Natural killer cell (primary cell): ENCODE measurements around the gene NAALADL2. TPM values are rescaled to one million over a fixed set of nuclear protein-coding genes. Genes with fewer than 3 reads are reported as not detected.

Source experiments
- ATAC-seq, 3 donors: fragments of 150-1000 bp in 2 of 3; fragments of 200-7000 bp in 1 of 3; cut with Tn5 transposase; 1 replicate in 1 of 3; 2 replicates in 2 of 3; pipeline ENCODE4 v1.10.0; 2021; ENCODE audit warnings: mild to moderate bottlenecking in 2 of 3, moderate library complexity in 2 of 3
- DNase-seq, 2 donors: peaks; one replicate each; pipeline versions ENCODE4 v3.0.0 to v3.0.0-alpha.2; 2013 to 2021; ENCODE audit warnings: mixed read lengths in 1 of 2
- H3K27ac ChIP-seq: one replicate; pipeline ENCODE4 v1.5.1; 2013; ENCODE audit warnings: mild to moderate bottlenecking, low read length
- H3K27me3 ChIP-seq: one replicate; pipeline ENCODE4 v1.6.1; 2013; ENCODE audit warnings: low read length; ENCODE audit not compliant: control insufficient read depth, insufficient read depth
- H3K36me3 ChIP-seq: one replicate; pipeline ENCODE4 v1.6.1; 2013; ENCODE audit warnings: low read length; ENCODE audit not compliant: control insufficient read depth, insufficient read depth
- H3K4me1 ChIP-seq: one replicate; pipeline ENCODE4 v1.6.1; 2013; ENCODE audit warnings: low read length; ENCODE audit not compliant: control insufficient read depth, insufficient read depth
- H3K4me3 ChIP-seq: one replicate; pipeline ENCODE4 v1.5.1; 2013; ENCODE audit warnings: low read length
- H3K9me3 ChIP-seq: one replicate; pipeline ENCODE4 v1.6.1; 2013; ENCODE audit warnings: low read length; ENCODE audit not compliant: control insufficient read depth, insufficient read depth
- H3K27ac Mint-ChIP-seq, 2 donors: one replicate each; pipeline ENCODE4 v1.8.0; 2022; ENCODE audit warnings: mild to moderate bottlenecking in 2 of 2, mixed read lengths in 2 of 2, moderate library complexity in 1 of 2
- H3K27me3 Mint-ChIP-seq, 2 donors: one replicate each; pipeline ENCODE4 v1.8.0; 2022; ENCODE audit warnings: low read depth in 2 of 2, mixed read lengths in 2 of 2
- H3K36me3 Mint-ChIP-seq: one replicate; pipeline ENCODE4 v1.8.0; 2022; ENCODE audit warnings: mixed read lengths
- H3K4me1 Mint-ChIP-seq, 2 donors: one replicate each; pipeline ENCODE4 v1.8.0; 2022; ENCODE audit warnings: mixed read lengths in 2 of 2
- H3K4me3 Mint-ChIP-seq: one replicate; pipeline ENCODE4 v1.8.0; 2022; ENCODE audit warnings: mild to moderate bottlenecking, moderate library complexity, mixed read lengths
- H3K9me3 Mint-ChIP-seq, 2 donors: one replicate each; pipeline ENCODE4 v1.8.0; 2022; ENCODE audit warnings: mixed read lengths in 2 of 2
- WGBS: methylation state at CpG from one replicate; pipeline ENCODE4 v1.1.7; 2013; ENCODE audit warnings: missing lambda C conversion rate; ENCODE audit not compliant: insufficient coverage; 5-methylcytosine and 5-hydroxymethylcytosine counted together
- intact Hi-C: fragments of 100-400 bp; cut with micrococcal nuclease; formaldehyde crosslinking; loops from one replicate; pipeline ENCODE4 v1.14.2; 2022
- total RNA-seq, 4 donors: library from RNA; stranded (reverse); fragments of 120-200 nt in 1 of 4; gene quantifications; one replicate each; pipeline versions ENCODE4 v1.2.3 to v1.2.4, GENCODE V29; 2013 to 2022
- TF ChIP-seq, protein P1 (sequence below): fragments of 200-600 bp; IDR thresholded peaks from one replicate; pipeline ENCODE4 v1.8.0; 2022; ENCODE audit warnings: antibody characterized with exemption

The NAALADL2 gene
- total RNA-seq, 3 donors from 2014 or later (not counting 1 experiment from before 2014, with no cell fraction given), result not detected

DNA sequence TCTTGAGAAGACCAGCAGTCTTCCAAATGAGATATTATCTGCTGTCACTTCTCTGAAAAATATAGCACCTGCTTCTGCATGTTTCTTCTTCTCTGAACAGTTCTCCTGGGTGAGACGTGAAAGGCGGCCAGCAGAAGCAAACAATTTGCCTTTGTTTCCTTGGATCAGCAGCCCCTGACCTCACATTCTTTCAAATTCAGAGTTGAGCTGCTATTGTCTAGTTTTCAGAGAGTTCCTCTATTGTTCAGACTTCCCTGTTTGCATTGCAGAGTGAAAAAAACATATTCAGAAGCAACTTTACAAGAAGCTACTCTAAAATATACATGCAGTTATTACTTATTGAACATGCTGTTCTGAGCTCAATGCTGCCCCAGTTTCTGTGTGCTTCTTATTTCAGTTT, 653.6 kb downstream of the NAALADL2 start:
- Mint-ChIP-seq H3K4me1 (no peaks in the 10 kb centered on the region), H3K4me3 (no peak overlapping the region), H3K9me3 (peaks cover 13 to 19% of the 10 kb centered on the region in 2 donors), H3K36me3 (no peaks in the 10 kb centered on the region), H3K27ac (no peak overlapping the region), H3K27me3 (no peaks in the 10 kb centered on the region)
- WGBS, result 58% methylated on average over 2 of the region's 2 CpGs
- DNase-seq (no peak), ATAC-seq (no peak)
- no peaks in the 10 kb centered on the region for H3K36me3 ChIP-seq
- TF ChIP-seq, protein P1, sequence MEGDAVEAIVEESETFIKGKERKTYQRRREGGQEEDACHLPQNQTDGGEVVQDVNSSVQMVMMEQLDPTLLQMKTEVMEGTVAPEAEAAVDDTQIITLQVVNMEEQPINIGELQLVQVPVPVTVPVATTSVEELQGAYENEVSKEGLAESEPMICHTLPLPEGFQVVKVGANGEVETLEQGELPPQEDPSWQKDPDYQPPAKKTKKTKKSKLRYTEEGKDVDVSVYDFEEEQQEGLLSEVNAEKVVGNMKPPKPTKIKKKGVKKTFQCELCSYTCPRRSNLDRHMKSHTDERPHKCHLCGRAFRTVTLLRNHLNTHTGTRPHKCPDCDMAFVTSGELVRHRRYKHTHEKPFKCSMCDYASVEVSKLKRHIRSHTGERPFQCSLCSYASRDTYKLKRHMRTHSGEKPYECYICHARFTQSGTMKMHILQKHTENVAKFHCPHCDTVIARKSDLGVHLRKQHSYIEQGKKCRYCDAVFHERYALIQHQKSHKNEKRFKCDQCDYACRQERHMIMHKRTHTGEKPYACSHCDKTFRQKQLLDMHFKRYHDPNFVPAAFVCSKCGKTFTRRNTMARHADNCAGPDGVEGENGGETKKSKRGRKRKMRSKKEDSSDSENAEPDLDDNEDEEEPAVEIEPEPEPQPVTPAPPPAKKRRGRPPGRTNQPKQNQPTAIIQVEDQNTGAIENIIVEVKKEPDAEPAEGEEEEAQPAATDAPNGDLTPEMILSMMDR, result no peak
- H3K4me1 ChIP-seq, result no peaks in the 10 kb centered on the region
- intact Hi-C loops, result no loop called here
- H3K4me3 ChIP-seq, result no peak overlapping the region
- H3K27ac ChIP-seq, result no peak overlapping the region
- no peaks in the 10 kb centered on the region for H3K27me3 ChIP-seq
- H3K9me3 ChIP-seq, result peaks cover 3% of the 10 kb centered on the region

DNA sequence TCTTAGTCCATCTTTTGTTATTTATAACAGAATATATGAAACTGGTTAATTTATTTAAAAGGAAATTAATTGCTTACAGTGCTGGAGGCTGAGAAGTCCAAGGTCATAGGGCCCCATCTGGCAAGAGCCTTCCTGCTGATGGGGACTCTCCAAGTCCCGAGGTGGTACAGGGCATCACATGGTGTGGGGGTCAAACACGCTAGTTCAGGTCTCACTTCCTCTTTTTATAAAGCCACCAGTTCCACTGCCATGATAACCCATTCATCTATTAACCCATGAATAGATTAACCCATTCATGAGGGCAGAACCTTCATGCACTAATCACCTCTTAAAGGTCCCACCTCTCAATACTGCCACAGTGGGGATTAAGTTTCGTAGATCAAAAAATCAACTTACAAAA, 659.3 kb downstream of the NAALADL2 start:
- Mint-ChIP-seq H3K27ac (no peak overlapping the region), H3K27me3 (no peaks in the 10 kb centered on the region), H3K36me3 (no peaks in the 10 kb centered on the region), H3K4me1 (no peaks in the 10 kb centered on the region), H3K4me3 (no peak overlapping the region), H3K9me3 (peaks cover 9 to 12% of the 10 kb centered on the region in 2 donors)
- no peaks in the 10 kb centered on the region for H3K4me1 ChIP-seq
- TF ChIP-seq, protein P1, result no peak
- no peak overlapping the region for H3K4me3 ChIP-seq
- intact Hi-C loops, result no loop called here
- H3K27me3 ChIP-seq, result no peaks in the 10 kb centered on the region
- no peak overlapping the region for H3K27ac ChIP-seq
- H3K36me3 ChIP-seq, result no peaks in the 10 kb centered on the region
- ATAC-seq (no peak), DNase-seq (no peak)
- peaks cover 3% of the 10 kb centered on the region for H3K9me3 ChIP-seq
- WGBS, result 54% methylated on average over 2 of the region's 3 CpGs

DNA sequence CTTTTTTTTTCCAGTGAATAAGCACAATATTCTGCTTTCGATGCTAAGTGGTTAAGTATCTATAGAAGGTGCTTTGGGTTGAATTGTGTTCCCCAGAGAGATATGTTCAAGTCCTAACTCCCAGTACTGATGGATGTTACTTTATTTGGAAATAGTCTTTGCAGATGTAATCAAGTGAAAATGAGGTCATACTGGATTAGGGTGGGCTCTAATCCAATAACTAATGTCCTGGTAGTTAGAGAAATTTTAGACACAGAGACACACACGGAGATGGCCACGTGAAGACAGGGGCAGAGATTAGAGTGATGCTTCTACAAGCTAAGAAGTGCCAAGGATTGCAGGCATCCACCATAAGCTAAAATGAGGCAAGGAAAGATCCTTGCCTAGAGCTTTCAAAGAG, 662.3 kb downstream of the NAALADL2 start:
- no peak overlapping the region for H3K27ac Mint-ChIP-seq
- intact Hi-C loops, result no loop called here
- no peaks in the 10 kb centered on the region for H3K36me3 ChIP-seq
- H3K27me3 ChIP-seq, result no peaks in the 10 kb centered on the region
- H3K4me1 ChIP-seq, result no peaks in the 10 kb centered on the region
- H3K27ac ChIP-seq, result no peak overlapping the region
- ATAC-seq (no peak), DNase-seq (no peak)
- H3K36me3 Mint-ChIP-seq, result no peaks in the 10 kb centered on the region
- WGBS, result 81% methylated on average over 3 of the region's 3 CpGs
- H3K9me3 ChIP-seq, result peaks cover 3% of the 10 kb centered on the region
- H3K27me3 Mint-ChIP-seq, result no peaks in the 10 kb centered on the region
- TF ChIP-seq, protein P1, result no peak
- H3K4me3 Mint-ChIP-seq, result no peak overlapping the region
- H3K4me3 ChIP-seq, result no peak overlapping the region
- no peaks in the 10 kb centered on the region for H3K4me1 Mint-ChIP-seq
- peaks cover 9 to 10% of the 10 kb centered on the region in 2 donors for H3K9me3 Mint-ChIP-seq

DNA sequence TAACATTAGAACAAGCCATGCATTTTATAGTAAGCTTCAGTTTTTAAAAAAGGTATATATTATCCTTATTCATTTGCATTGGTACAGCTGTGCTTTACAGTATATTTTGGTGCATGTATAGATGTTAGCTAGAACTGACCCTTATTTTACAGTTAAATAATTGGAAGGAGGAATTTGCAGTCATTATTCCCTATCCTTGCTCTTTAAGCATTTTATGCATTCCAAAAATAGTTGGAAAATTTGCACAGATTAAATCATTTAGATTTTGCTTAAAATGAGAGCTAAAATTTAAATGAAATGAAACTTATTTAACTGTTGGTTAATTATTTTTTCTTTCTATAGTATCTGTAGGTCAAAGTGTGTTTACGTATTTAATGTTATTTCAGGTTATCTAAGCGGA, 667.1 kb downstream of the NAALADL2 start:
- H3K27me3 ChIP-seq, result no peaks in the 10 kb centered on the region
- Mint-ChIP-seq H3K9me3 (peaks cover 0 to 4% of the 10 kb centered on the region in 2 donors), H3K27ac (no peak overlapping the region), H3K27me3 (no peaks in the 10 kb centered on the region), H3K36me3 (no peaks in the 10 kb centered on the region), H3K4me3 (no peak overlapping the region), H3K4me1 (no peaks in the 10 kb centered on the region)
- no peak overlapping the region for H3K27ac ChIP-seq
- 67% methylated on average over 2 of the region's 2 CpGs for WGBS
- intact Hi-C loops, result no loop called here
- H3K36me3 ChIP-seq, result no peaks in the 10 kb centered on the region
- no peak overlapping the region for H3K4me3 ChIP-seq
- TF ChIP-seq, protein P1, result no peak
- no peak for DNase-seq
- no peaks in the 10 kb centered on the region for H3K9me3 ChIP-seq
- no peak for ATAC-seq
- H3K4me1 ChIP-seq, result no peaks in the 10 kb centered on the region
